C4-2B (cell line): Measurements from ENCODE around the gene SGTA.
A peak's percentile ranks its signal among the peaks of the same experiment; 100 is the strongest.
"Not testable (repeated sequence)": the region's sequence is repeated elsewhere in the genome, so short reads cannot be mapped to it uniquely, and the experiment has no call there.

ENCODE experiments used
- H3K27ac ChIP-seq: fragments of 450-650 bp; 2 replicates; pipeline ENCODE4 v1.5.1; 2017
- ZFX ChIP-seq: fragments of 450-650 bp; IDR thresholded peaks from 2 replicates; pipeline ENCODE4 v1.6.1; 2017
- TF ChIP-seq, protein P1 (sequence below): fragments of 450-650 bp; conservative IDR thresholded peaks from 2 replicates; pipeline ENCODE4 v1.5.1; 2017; ENCODE audit warnings: mild to moderate bottlenecking

The SGTA gene

DNA sequence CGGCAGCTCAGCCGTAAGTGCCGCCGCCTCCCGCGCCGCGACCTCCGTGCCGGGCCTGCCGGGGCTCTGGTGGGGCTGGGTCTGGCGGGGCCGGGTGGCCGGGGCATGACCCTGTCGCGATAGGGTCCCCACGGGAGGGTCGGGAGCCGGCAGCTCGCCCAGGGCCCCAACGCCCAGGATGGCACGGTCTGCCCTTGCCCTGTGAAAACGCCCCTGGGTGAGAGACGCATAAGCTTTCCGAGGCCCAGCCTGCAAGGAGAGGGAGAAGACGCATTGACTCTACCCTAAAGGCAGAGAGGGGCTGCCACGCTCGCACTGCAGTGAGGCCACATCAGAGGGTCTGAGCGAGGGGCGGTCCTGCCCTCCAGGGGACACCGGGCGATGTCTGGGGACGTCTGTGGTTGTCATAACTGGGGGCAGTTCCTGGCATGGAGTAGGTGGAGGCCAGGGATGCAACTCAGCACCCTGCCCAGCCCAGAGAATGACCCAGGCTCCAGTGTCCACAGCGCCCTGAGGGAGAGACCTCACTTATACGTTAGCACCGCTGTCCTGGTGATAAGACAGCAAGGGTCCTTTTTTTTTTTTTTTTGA, 37.1 kb upstream of the SGTA start:
- TF ChIP-seq, protein P1, sequence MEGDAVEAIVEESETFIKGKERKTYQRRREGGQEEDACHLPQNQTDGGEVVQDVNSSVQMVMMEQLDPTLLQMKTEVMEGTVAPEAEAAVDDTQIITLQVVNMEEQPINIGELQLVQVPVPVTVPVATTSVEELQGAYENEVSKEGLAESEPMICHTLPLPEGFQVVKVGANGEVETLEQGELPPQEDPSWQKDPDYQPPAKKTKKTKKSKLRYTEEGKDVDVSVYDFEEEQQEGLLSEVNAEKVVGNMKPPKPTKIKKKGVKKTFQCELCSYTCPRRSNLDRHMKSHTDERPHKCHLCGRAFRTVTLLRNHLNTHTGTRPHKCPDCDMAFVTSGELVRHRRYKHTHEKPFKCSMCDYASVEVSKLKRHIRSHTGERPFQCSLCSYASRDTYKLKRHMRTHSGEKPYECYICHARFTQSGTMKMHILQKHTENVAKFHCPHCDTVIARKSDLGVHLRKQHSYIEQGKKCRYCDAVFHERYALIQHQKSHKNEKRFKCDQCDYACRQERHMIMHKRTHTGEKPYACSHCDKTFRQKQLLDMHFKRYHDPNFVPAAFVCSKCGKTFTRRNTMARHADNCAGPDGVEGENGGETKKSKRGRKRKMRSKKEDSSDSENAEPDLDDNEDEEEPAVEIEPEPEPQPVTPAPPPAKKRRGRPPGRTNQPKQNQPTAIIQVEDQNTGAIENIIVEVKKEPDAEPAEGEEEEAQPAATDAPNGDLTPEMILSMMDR, result no peak
- TF ChIP-seq ZFX, result peak; percentile 62; the same call in 1 of the 2 replicates
- H3K27ac ChIP-seq, result peak overlapping the region; percentile 71

DNA sequence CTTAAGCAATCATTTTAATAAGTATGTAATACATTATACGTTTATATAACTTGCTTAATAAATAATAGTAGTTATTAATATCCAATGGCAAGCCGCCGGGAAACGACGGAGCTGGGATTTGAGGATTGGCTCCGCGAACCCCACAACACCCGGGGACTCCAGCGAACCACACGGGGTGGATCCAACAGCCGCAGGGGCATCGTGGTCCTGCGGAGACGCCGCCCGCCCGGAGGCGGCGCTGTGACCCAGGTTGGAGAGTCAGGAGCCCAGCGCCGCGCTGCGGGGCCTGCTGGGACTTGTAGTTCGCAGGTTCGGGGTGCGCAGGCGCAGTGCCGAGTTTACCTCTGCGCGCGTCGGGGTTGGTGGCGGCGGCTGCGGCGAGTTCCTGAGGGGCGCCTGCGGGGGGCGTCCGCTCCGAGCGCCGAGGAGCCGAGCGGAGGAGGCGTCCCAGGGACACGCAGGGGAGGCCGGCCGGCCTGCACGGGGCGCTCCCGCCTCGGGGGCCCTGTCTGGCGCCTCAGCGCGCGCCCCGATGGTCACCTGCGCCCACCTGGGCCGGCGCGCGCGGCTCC, 36.6 kb upstream of the SGTA start, which contains the start of gene ZNF554:
Gene ZNF554 (plus strand): TSS at position 329 of the 572 bp plus-strand sequence. CDS start 204 bp downstream, at position 533.
- H3K27ac ChIP-seq, result peak within 1 kb of the TSS; percentile 71
- TF ChIP-seq, protein P1, result peak; percentile 99
- no peak; the same call in 1 of the 2 replicates for TF ChIP-seq ZFX

DNA sequence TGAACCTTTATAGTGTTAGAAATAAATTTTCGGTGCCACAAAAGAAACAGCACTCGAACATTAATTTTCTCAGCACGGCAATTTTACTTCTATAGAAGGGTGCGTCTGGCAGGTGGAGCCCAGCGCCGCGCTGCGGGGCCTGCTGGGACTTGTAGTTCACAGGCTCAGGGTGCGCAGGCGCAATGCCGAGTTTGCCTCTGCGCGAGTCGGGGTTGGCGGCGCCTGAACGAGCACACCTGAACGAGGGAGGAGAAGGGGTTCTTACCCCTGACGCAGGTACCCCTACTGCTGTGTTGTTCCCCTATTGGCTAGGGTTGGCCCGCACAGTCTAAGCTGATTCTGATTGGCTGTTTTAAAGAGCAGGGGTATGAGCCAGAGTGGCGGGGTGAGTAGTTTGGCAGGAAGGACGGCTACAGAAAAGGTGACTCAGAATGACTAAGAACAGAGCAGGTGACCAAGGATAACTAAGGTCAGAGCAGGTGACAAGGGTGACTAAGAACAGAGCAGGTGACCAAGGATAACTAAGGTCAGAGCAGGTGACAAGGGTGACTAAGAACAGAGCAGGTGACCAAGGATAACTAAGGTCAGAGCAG, 34.3 kb upstream of the SGTA start:
- not testable (repeated sequence) for H3K27ac ChIP-seq

DNA sequence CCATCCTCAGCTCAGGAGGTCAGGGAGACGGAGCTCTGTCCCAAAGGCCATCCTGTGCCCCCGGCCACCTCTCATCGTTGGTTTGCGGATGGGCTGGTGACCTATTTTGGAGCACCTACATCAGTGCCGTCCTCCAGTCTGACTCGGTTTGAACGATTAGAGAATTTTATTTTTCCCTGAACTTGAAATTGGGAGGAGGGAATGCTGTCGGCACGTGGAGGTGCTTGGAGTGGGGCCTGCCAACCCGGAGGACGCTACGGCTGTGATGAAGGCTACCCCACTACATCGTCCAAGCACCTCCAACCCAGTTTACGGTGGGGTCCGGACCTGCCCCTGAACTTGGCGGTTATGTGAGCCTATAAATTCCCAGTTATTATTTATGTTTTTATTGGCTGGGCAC, 33.6 kb upstream of the SGTA start:
- H3K27ac ChIP-seq, result no peak overlapping the region
- no peak for TF ChIP-seq ZFX
- TF ChIP-seq, protein P1, result no peak

DNA sequence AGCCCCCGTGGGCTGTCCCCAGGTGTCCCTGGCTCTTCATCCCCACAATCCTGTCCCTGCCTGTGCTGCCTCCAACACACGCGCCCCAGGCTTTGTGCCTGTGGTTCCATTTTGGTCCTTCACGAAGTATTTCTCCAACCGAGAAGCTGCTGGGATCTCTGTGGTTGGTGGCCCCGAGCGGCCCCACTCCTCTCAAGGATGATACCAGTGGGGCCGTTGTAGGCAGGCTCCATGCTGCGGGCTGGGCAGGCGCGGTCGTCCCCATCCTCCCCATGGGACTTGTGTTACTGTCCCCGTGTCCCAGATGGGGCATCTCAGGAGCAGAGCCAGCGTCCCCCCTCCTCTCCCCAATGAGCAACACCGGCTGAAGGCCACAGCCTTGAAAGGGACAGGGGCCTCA, 32.9 kb upstream of the SGTA start:
- no peak overlapping the region for H3K27ac ChIP-seq
- TF ChIP-seq, protein P1, result no peak
- no peak for TF ChIP-seq ZFX

DNA sequence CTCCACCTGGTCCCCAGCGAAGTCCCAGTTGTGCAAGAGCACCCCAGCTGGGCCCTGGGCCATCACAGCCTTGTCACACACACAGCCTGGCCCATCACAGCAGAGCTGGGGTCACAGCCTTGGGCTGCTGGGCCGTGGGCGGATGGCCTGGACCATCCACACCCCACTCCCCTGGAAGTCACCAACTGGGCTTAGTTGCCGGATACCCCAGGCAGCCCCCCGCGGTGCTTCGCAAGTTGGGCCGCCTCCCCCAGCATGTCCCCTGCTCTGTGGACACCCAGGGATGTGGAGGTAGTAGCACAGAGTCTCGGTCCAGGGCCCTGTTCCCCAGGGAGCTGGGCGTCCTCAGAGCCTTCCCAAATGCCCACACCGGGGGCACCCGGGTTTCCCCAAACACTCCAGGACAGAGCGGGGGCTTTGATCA, 32.1 kb upstream of the SGTA start:
- TF ChIP-seq, protein P1, result no peak
- no peak for TF ChIP-seq ZFX
- no peak overlapping the region for H3K27ac ChIP-seq

DNA sequence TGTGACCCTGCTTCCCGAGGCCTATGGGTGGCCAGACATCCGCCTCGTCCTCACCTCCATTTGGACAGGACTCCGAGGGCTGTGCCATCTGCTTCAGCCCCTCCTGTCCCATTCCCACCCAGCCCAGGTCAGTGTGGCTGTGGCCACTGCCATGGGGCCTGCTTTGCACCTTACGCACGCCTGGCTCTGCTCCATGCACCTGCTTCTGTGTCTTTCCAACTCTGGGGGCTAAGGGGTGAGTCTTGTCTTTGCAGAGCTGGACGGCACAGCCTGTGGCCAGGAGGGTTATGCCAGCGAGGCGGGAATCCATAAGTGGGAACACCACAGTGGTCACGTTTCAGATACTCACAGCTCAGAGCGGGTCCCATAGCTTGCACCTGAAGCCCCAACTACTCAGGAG, 31.4 kb upstream of the SGTA start:
- no peak overlapping the region for H3K27ac ChIP-seq
- TF ChIP-seq ZFX, result no peak
- TF ChIP-seq, protein P1, result no peak
